SK-N-SH treated with all-trans-retinoic acid at 6 μM for 48 hours (cell line): ENCODE results near the gene HPRT1.
A peak's percentile ranks its signal among the peaks of the same experiment; 100 is the strongest.

Source experiments
- ATAC-seq: fragments of 200-7000 bp; cut with Tn5 transposase; 3 replicates; pipeline ENCODE4 v1.9.1; 2020; ENCODE audit warnings: mild to moderate bottlenecking, moderate library complexity
- BACH2 ChIP-seq: fragments of 250-450 bp; sonication (Bioruptor Pico); IDR thresholded peaks from 2 replicates; pipeline ENCODE4 v1.9.0; 2021; ENCODE audit warnings: mild to moderate bottlenecking, borderline replicate concordance
- CREB5 ChIP-seq: fragments of 250-450 bp; sonication (Bioruptor Pico); IDR thresholded peaks from 2 replicates; pipeline ENCODE4 v1.5.1; 2020; ENCODE audit warnings: low read depth, mild to moderate bottlenecking, moderate library complexity
- CSRNP3 ChIP-seq: fragments of 250-450 bp; sonication (Bioruptor Pico); IDR thresholded peaks from 2 replicates; pipeline ENCODE4 v1.5.1; 2021; ENCODE audit warnings: mild to moderate bottlenecking, moderate library complexity
- ESRRG ChIP-seq: fragments of 250-450 bp; sonication (Bioruptor Pico); IDR thresholded peaks from 2 replicates; pipeline ENCODE4 v1.6.1; 2021; ENCODE audit warnings: mild to moderate bottlenecking
- GLIS3 ChIP-seq: fragments of 250-450 bp; sonication (Bioruptor Pico); IDR thresholded peaks from 2 replicates; pipeline ENCODE4 v1.5.0; 2020; ENCODE audit warnings: mild to moderate bottlenecking, moderate library complexity
- PPARA ChIP-seq: fragments of 250-450 bp; sonication (Bioruptor Pico); IDR thresholded peaks from 2 replicates; pipeline ENCODE4 v1.5.0; 2020; ENCODE audit warnings: mild to moderate bottlenecking, borderline replicate concordance
- SNAI2 ChIP-seq: fragments of 250-450 bp; sonication (Bioruptor Pico); IDR thresholded peaks from 2 replicates; pipeline ENCODE4 v1.5.0; 2020; ENCODE audit warnings: mild to moderate bottlenecking, moderate library complexity
- TCF4 ChIP-seq: fragments of 250-450 bp; sonication (Bioruptor Pico); IDR thresholded peaks from 2 replicates; pipeline ENCODE4 v1.8.0; 2021; ENCODE audit warnings: mild to moderate bottlenecking, moderate library complexity, borderline replicate concordance
- ZFP3 ChIP-seq: fragments of 250-450 bp; sonication (Bioruptor Pico); IDR thresholded peaks from 2 replicates; pipeline ENCODE4 v1.5.0; 2020; ENCODE audit warnings: mild to moderate bottlenecking, moderate library complexity
- ZFP30 ChIP-seq: fragments of 450-650 bp; formaldehyde crosslinking; IDR thresholded peaks from 2 replicates; pipeline ENCODE4 v1.5.0; 2022; ENCODE audit warnings: mild to moderate bottlenecking, moderate library complexity
- ZNF565 ChIP-seq: fragments of 450-650 bp; formaldehyde crosslinking; conservative IDR thresholded peaks from 2 replicates; pipeline ENCODE4 v1.5.0; 2020; ENCODE audit warnings: low read depth, mild to moderate bottlenecking, moderate library complexity
- ZNF70 ChIP-seq: fragments of 450-650 bp; formaldehyde crosslinking; IDR thresholded peaks from 2 replicates; pipeline ENCODE4 v1.5.0; 2020; ENCODE audit warnings: mild to moderate bottlenecking, moderate library complexity
- ZNF8 ChIP-seq: fragments of 450-650 bp; formaldehyde crosslinking; IDR thresholded peaks from 2 replicates; pipeline ENCODE4 v1.5.0; 2020; ENCODE audit warnings: mild to moderate bottlenecking, moderate library complexity
- TF ChIP-seq, protein P1 (sequence below): fragments of 250-450 bp; sonication (Bioruptor Pico); IDR thresholded peaks from 2 replicates; pipeline ENCODE4 v1.8.0; 2021; ENCODE audit warnings: low read depth, mild to moderate bottlenecking, moderate library complexity, borderline replicate concordance
- TF ChIP-seq, protein P2 (sequence below): fragments of 250-450 bp; sonication (Bioruptor Pico); IDR thresholded peaks from 2 replicates; pipeline ENCODE4 v1.8.0; 2020; ENCODE audit warnings: mild to moderate bottlenecking, moderate library complexity, borderline replicate concordance
- TF ChIP-seq, protein P3 (sequence below): fragments of 250-450 bp; sonication (Bioruptor Pico); IDR thresholded peaks from 2 replicates; pipeline ENCODE4 v1.5.0; 2020; ENCODE audit warnings: mild to moderate bottlenecking, moderate library complexity

The HPRT1 gene

GRCh38 chrX:134484039-134484438, 24.1 kb downstream of the HPRT1 start:
- TF ChIP-seq GLIS3 (CRISPR knock-in tag) (no peak), ZFP30 (CRISPR knock-in tag) (no peak), PPARA (CRISPR knock-in tag) (no peak), ZFP3 (CRISPR knock-in tag) (no peak)
- TF ChIP-seq, protein P1, sequence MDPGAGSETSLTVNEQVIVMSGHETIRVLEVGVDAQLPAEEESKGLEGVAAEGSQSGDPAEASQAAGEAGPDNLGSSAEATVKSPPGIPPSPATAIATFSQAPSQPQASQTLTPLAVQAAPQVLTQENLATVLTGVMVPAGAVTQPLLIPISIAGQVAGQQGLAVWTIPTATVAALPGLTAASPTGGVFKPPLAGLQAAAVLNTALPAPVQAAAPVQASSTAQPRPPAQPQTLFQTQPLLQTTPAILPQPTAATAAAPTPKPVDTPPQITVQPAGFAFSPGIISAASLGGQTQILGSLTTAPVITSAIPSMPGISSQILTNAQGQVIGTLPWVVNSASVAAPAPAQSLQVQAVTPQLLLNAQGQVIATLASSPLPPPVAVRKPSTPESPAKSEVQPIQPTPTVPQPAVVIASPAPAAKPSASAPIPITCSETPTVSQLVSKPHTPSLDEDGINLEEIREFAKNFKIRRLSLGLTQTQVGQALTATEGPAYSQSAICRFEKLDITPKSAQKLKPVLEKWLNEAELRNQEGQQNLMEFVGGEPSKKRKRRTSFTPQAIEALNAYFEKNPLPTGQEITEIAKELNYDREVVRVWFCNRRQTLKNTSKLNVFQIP (CRISPR knock-in tag): no peak
- TF ChIP-seq, protein P2, sequence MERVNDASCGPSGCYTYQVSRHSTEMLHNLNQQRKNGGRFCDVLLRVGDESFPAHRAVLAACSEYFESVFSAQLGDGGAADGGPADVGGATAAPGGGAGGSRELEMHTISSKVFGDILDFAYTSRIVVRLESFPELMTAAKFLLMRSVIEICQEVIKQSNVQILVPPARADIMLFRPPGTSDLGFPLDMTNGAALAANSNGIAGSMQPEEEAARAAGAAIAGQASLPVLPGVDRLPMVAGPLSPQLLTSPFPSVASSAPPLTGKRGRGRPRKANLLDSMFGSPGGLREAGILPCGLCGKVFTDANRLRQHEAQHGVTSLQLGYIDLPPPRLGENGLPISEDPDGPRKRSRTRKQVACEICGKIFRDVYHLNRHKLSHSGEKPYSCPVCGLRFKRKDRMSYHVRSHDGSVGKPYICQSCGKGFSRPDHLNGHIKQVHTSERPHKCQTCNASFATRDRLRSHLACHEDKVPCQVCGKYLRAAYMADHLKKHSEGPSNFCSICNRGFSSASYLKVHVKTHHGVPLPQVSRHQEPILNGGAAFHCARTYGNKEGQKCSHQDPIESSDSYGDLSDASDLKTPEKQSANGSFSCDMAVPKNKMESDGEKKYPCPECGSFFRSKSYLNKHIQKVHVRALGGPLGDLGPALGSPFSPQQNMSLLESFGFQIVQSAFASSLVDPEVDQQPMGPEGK: no peak
- peak; percentile 84 for ATAC-seq

DNA sequence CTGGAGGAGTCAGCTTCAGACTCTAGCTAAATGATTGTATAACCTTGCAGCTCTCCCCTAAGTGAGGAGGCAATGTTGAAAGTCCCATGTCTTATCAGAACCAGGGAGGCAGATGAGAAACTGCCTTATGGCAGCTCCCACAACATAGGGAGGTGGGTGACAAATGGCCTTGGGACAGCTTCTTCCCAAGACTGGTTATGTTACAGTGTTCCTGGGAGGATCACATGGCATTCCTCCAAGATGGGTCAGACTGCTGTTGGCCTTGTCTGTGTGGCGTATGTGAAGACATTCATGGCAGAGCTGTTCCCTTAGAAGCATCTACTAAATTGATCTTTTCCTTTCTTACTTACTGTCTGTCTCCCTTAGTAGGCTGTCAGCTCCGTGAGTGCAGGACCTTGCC, 42.0 kb downstream of the HPRT1 start:
- peak; percentile 19; the same call in 1 of the 3 replicates for ATAC-seq
- TF ChIP-seq TCF4: no peak
- no peak for TF ChIP-seq CREB5 (CRISPR knock-in tag)
- no peak for TF ChIP-seq BACH2
- no peak for TF ChIP-seq SNAI2 (CRISPR knock-in tag)
- TF ChIP-seq CSRNP3 (CRISPR knock-in tag): no peak
- TF ChIP-seq ZFP3 (CRISPR knock-in tag): no peak
- TF ChIP-seq, protein P2: no peak
- TF ChIP-seq ZFP30 (CRISPR knock-in tag): no peak
- TF ChIP-seq ZNF8 (CRISPR knock-in tag): no peak
- TF ChIP-seq ZNF70 (CRISPR knock-in tag): no peak
- TF ChIP-seq ZNF565 (CRISPR knock-in tag): no peak
- no peak for TF ChIP-seq ESRRG (CRISPR knock-in tag)
- TF ChIP-seq, protein P3, sequence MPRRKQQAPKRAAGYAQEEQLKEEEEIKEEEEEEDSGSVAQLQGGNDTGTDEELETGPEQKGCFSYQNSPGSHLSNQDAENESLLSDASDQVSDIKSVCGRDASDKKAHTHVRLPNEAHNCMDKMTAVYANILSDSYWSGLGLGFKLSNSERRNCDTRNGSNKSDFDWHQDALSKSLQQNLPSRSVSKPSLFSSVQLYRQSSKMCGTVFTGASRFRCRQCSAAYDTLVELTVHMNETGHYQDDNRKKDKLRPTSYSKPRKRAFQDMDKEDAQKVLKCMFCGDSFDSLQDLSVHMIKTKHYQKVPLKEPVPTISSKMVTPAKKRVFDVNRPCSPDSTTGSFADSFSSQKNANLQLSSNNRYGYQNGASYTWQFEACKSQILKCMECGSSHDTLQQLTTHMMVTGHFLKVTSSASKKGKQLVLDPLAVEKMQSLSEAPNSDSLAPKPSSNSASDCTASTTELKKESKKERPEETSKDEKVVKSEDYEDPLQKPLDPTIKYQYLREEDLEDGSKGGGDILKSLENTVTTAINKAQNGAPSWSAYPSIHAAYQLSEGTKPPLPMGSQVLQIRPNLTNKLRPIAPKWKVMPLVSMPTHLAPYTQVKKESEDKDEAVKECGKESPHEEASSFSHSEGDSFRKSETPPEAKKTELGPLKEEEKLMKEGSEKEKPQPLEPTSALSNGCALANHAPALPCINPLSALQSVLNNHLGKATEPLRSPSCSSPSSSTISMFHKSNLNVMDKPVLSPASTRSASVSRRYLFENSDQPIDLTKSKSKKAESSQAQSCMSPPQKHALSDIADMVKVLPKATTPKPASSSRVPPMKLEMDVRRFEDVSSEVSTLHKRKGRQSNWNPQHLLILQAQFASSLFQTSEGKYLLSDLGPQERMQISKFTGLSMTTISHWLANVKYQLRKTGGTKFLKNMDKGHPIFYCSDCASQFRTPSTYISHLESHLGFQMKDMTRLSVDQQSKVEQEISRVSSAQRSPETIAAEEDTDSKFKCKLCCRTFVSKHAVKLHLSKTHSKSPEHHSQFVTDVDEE (CRISPR knock-in tag): no peak

DNA sequence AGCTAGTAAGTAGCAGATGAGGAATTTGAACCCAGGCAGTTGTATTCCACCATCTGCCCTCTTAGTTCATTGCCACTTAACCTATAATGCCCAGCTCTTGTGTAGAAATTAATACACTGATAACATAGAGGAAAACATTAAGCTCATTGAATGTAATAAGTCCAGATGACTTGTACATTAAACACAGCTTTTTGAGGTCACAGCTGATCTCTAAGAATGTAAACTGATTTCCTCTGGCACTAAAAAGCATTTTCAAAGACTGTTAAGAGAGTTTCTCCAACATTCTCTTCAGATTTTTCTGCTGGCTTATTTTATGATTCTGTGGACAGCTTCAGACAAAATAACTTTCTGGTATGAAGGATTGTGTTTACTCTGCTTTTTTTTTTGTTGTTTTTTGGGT, 42.7 kb downstream of the HPRT1 start:
- ATAC-seq: peak; percentile 47; the same call in 2 of the 3 replicates
- TF ChIP-seq, protein P1 (CRISPR knock-in tag): no peak
- TF ChIP-seq TCF4 (no peak), GLIS3 (CRISPR knock-in tag) (no peak), BACH2 (no peak)
